ENCODE data around the gene MARVELD1.
A peak's percentile ranks its signal among the peaks of the same experiment; 100 is the strongest.

The MARVELD1 gene

DNA sequence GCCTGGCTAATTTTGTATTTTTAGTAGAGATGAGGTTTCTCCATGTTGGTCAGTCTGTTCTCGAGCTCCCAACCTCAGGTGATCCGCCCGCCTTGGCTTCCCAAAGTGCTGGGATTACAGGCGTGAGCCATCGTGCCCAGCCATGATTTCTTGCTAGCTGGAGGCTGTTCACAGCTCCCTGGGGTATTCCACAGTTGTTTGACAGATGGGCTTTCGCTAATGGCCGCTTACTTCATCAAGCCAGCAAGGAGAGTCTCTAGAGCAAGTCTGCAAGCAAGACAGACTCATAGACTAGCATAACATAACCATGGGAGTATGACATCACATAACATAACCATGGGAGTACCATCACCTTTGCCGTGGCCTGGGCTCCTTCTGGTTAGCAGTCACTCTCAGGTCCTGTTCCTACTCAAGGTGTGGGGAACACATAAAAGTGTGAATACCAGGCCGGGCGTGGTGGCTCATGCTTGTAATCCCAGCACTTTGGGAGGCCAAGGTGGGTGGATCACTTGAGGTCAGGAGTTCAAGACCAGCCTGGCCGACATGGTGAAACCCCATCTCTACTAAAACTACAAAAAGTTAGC lies 15.4 kb upstream of the MARVELD1 start:
- peak; percentile 83 for DNase-seq

DNA sequence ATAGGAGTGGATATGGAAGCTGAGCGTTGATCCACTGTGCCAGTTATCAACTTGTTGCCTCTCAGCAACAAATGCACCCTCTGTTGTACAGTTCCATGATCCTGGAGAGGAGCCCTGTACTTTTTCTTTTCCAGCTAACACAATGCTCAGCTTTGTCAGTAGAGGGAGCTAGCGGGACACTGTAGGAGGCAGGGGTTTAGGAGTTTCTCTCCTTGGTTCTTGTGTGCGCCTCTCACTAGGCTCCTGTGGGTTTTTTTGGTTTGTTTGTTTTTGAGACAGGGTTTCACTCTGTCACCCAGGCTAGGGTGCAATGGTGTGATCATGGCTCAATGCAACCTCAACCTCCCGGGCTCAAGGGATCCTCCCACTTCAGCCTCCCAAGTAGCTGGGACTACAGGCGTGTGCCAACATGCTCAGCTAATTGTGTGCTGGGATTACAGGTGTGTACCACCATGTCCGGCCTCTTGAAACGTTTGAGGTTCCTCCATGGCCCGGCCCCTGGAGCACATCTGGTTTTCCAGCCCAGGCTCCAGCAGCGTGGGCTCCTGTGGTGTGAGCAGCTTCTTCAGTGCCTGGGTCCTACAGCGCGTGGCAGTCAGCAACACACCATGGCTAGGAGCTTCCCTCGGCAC lies 12.0 kb upstream of the MARVELD1 start:
- peak; percentile 80 for DNase-seq

DNA sequence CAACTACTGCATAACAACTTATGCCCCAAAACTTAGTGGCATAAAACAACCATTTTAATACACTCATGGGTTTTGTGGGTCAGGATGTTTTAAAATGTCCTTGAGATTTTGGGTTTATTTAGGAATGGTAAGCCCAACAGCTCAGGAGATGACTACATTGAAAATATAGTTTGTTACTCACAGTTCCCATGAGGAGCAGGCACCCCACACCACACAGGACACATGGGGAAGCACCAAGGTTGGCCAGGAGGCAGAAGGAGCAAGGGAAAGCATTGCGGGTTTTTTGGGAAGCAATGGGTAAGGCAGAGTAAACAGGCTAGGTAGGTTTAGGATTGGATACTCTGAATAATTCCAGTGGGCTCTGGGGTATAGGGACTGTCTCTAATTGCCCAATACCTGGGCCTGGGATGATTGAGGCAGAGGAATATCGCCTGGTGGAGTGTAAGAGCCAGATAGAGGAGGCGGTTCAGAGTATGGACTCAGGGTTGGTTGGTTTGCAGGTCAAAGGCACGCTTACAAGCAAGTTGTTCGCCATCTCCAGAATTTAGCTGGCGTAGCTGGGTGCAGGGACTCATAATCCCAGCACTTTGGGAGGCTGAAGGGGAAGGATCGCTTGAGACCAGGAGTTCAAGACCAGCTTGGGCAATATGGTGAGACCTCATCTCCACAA lies 10.0 kb upstream of the MARVELD1 start:
- no peak for DNase-seq

DNA sequence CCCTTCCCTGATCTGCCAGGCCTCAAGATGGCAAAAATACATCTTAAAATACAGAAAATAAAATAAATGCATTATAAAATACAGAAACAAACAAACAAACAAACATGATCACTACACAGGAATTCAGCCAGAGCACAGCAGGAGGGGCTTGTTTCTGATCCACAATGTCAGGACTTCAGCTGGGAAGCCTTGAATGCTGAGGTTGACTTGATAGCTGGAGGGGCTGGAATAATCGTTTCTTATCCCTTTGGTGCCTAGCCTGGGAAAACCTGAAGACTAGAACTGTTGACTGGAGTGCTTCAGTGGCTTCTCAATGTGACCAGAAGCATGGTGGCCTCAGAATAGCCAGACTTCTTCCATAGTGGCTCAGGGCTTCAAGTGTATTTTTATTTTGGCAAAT lies 9.2 kb upstream of the MARVELD1 start:
- no peak for DNase-seq

DNA sequence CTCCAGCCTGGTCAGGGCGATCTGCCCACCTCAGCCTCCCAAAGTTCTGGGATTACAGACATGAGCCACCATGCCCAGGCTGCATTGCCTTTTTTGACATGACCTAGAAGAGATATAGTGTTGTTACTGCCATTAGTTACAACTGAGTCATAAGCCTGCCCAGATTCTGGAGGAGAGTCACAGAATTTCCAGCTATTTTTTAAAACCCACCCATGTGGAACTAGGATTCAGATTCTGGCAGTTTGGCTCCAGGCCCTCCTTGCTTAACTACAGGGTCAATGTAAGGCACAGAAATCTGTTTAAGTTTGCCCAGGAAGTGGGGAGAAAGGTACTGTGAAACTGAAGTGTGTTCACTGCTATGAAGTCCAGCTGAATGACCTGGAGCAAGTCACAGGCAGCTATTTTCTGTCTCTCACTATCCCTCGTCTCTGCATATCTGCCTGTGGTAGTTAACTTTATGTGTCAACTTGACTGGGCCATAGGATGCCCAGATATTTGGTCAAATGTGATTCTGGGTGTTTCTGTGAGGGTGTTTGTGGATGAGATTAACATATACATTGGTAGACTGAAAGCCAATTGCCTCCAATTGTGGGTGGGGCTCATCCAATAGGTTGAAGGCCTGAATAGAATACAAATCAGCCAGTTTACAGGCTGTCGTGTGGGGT lies 8.4 kb upstream of the MARVELD1 start:
- no peak for DNase-seq

DNA sequence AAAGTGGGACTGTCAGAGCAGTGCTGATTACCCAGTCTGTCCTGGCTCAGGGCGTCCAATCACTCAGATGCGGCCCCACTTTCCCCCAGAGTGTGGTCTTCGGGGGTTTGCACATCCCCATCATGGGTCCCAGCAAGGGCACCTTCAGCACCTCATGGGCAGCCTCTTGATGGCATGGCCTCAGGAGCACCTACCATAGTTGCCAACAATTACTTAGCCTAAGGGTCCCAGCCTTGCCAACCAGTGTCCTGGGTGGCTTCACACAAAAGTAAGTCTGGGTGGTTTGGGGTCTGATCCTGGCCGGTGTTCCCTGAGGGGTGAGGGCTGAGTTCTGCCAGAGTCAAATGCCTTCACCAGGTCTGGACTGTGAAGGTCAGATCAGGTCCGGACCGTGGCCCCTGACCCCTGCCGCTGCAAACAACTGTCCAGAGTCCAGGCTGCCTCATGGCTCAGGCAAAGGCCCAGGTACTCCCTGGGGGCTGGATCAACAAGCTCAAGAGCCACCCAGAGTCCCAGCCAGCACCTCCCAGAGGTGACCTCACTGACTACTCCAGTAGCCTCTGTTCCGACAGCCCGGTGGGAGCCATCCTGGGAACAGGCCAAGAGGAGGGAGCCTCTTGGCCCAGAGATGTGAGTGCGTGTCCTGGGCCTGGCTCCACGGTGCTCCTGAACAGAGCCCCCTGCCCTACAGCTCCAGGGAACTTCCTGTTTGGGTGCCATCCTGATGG lies 6.2 kb upstream of the MARVELD1 start:
- DNase-seq: no peak

DNA sequence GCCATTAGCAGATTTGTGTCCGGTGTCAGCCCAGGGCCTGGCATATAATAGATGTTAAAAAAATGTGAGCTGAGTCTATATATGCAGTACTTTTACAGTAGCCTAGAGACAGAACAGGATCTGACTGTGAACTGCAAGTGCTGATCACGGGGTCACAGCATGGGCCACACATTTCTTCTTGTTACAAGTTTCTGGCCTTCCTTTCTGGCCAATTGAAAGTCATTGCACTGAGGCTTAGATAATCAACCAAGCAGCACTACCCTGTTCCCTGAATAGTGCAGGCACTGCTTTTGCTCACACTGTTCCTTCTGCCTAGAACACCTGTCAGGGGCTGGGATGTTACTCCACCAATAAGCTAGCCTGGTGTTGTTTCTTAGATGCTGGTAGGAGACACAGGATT lies 5.4 kb upstream of the MARVELD1 start:
- DNase-seq: no peak

DNA sequence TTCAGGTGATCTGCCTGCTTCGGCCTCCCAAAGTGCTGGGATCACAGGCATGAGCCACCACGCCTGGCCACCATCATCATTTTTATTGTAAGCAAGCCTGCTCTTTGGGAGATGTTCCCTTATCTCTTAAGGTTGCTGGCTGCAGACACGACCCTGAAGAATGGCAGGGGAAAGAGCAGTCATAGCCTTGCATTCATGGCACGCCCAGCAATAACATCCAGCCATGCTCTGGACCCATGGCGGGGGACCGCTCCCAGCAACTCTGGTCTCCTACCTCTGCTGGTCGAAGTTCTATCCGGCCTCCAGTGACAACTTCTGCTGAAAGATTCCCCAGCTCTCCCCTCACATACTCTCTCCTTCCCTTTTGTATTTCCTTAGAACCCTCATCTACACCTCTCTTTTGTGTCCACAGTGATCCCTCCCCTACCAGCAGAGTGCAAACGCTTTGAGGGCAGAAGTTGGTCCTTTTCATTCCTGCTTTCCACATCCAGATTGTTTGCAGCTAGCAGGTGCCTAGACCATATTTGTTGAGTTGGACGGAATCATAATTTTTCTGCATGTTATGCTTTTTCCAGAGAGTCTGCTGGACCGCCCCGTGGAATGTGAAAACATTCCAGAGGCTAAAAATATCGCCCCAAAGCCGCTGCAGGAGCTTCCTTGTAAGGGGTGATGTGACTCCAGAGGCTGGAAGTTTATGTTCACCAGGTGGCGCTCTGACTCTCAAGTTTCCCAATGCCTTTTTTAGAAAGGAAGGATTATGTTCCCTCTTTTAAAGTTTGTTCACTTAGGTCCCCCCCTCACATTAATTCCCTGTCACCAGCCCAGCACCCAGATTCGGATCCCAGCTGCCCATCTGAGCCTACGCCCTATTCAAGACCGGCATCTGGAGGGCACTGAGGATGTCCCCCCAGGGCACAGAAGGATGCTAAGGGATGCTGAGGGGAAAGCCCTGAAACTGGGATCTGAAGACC lies 4.3 kb upstream of the MARVELD1 start:
- peak; percentile 54 for DNase-seq

DNA sequence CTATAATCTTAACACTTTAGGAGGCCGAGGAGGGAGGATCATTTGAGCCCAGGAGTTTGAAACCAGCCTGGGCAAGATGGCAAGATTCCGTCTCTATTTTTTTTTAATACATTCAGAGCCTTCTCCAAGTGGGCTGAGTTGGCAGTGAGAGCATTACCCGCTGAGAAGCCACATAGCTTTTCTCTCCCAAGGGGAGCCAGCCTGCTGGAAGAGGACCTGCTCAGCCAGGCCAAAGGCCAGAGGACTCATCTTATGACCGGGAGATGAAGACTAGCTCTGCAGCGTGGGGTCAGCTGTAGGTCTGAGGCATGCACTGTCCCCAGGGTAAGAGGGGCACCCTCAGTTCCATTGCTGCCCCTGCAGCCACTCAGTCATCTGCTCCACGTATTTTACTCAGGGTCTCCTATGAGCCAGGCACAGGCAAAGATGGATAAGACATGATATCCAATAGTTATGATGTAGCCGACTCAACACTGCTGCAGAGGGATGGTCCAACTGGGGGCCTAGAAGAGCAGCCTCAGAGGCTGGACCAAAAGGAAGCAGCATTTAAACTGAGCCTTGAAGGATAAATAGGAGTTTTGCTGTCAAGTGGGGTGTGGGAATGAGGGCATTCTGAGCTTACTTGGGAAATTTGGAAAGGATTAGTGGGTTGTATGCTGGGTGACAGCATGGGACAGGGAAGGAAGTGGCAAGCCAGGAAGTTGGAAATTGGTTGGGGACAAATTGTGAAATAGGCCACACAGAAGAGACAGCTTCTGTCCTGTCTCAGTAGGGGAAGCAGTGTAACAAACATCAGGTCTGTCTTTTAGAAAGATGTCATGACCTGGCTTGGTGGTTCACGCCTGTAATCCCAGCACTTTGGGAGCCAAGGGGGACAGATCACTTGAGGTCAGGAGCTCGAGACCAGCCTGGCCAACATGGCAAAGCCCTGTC lies 1.6 kb upstream of the MARVELD1 start:
- DNase-seq: no peak

DNA sequence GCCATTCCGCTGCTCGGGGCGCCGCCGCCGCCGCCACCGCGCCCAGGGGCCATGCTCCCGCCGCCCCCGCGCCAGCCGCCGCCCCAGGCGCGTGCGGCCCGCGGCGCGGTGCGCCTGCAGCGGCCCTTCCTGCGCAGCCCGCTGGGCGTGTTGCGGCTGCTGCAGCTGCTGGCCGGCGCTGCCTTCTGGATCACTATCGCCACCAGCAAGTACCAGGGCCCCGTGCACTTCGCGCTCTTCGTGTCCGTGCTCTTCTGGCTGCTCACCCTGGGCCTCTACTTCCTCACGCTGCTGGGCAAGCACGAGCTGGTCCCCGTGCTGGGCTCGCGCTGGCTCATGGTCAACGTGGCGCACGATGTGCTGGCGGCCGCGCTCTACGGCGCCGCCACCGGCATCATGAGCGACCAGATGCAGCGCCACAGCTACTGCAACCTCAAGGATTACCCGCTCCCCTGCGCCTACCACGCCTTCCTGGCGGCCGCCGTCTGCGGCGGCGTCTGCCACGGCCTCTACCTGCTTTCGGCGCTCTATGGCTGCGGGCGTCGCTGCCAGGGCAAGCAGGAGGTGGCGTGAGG lies 383 bp downstream of the MARVELD1 start:
- peak; percentile 73 for DNase-seq

DNA sequence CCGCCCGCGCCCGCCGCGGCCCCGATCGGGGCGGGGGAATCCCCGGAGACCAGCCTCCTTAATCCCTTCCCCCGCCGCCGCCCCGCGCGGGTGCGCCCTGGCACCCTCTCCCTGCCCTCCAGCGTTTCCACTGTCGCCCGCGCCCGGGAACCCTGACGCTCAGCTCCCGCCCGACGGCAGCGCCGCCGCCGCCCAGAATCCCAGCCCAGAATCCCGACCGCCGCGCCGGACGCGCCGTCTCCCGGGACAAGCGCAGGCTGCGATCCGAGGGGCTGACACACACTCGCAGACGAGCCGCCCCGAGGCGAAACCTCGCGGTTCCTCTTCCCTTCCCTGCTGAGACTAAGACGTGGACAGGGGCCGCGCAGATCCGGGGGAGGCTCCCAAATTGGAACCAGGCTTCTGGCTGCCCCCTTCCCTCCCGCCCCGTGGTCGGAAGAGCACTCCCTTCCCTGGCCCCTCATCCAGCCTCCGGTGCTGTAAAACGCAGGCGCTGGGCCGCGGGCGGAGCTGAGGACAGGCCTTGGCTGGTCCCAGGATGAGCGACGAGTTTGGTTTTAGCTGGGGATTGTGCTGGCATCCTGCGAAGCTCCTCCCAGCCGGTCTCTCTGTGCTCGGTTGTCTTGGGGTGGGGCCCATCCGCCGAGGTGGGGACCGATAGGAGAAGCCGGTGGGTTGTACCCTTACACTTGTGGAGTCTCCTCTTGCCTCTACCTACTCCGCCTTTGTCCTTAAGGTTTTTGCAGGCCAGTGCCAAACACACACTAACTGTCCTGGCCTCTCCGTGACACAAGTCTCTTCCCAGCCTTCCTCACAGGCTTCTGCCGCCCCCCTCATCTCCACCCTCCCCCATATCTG lies 1.1 kb downstream of the MARVELD1 start:
- DNase-seq: no peak

DNA sequence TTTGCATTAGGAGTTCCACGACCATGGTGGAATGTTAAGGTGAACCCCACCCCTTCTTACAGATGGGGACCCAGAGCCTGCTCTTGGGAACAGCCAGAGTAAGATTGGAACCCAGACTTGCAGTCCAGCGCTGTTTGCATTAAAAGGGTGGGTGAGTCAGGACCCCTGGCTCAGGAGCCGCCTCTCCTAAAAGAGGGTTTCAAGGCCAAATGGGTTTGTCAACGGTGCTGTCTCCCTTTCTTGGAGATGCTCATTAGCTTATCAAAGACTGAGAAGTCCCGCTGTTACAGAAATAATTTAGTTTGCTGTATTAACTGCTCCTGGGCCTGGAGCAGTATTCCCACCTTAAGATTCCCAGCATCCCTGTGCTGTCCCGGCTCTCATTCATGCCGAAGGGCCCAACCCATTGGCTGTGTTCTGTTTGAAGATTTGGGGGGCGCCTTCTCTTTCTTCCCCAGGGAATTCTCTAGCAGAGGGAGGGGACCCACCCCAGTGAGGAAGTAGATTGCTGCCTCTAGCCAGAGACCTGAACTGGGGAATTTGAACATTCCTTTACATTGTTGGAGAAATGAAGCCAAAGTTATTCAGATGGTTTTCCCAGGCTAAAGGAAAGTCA lies 1.8 kb downstream of the MARVELD1 start:
- DNase-seq: no peak

DNA sequence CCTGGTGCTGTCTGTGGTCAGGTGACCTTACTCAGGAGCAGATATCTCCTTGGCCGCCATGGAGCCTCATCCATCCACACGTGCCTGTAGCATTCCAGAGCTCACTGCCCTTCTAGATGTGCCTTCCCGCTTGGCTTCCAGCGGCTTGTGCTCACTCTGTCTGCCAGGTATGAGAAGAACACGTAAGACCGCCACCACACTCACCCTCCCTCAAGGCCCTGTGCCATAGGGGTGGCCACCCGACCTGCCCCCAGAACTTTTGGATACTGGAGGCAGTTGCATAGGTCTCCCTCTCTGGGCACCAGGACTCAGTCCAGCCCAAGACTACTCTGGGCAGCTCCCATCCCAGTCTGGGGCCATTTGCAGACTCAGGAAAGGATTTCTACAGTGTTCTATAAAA lies 4.1 kb downstream of the MARVELD1 start:
- DNase-seq: no peak

DNA sequence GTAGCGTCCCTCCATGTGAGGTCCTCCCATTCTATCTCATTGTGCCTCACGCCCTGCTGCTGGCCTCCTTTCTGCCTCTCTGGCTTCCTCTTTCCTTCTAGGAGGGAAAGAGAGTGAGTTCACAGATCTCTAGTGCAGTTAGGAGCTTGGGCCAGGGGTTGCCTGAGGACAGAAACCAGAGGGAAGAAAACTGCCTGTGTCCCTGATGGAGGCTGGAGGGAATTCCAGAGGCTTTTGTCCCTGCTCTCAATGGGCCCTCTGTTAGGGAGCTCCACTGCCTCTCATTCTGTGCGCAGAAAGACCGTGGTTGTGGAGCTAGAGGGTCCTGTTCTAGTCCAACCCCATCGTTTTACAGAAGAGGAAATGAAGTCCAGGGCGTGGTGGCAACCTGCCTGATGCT lies 4.6 kb downstream of the MARVELD1 start:
- peak; percentile 33 for DNase-seq

DNA sequence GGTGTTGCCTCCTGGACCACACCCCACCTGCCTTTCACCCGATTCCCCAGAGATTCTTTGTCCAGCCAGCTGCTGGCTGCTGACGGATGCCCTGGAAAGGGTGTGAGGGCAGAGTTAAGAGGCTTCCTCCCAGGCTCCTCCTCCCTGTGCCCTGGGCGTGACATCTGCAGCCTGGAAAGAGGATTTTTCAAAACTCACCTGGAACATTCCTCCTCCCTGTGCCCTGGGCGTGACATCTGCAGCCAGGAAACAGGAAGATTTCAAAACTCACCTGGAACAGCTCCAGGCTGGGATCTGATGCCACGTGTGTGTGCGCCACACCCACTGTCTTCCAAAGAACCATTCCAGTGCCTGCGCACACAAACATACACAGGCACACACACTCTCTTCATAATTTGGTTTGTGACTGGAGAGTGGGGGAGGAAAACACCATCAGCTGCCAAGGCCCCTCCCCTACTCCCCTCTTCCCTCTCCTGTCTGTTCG lies 5.2 kb downstream of the MARVELD1 start:
- peak; percentile 87 for DNase-seq

DNA sequence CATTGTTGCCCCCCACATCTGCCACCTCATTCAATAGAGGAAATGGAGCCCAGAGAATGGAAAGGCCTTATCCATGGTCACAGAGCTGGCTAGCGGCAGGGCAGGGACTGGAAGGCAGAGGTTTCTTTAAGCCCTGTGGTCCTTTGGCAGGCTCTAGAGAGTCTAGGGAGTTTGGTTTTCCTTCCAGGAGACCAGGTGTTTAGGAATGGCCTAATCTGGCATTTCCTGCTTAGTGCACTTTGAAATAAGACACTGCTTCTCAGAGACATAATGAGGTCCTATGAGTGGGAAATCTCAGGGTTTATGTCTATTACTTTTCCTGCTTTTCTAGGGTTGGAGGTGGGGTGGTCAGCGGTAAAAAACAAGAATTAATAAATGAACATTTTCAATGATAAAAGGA lies 6.1 kb downstream of the MARVELD1 start:
- DNase-seq: peak; percentile 20

DNA sequence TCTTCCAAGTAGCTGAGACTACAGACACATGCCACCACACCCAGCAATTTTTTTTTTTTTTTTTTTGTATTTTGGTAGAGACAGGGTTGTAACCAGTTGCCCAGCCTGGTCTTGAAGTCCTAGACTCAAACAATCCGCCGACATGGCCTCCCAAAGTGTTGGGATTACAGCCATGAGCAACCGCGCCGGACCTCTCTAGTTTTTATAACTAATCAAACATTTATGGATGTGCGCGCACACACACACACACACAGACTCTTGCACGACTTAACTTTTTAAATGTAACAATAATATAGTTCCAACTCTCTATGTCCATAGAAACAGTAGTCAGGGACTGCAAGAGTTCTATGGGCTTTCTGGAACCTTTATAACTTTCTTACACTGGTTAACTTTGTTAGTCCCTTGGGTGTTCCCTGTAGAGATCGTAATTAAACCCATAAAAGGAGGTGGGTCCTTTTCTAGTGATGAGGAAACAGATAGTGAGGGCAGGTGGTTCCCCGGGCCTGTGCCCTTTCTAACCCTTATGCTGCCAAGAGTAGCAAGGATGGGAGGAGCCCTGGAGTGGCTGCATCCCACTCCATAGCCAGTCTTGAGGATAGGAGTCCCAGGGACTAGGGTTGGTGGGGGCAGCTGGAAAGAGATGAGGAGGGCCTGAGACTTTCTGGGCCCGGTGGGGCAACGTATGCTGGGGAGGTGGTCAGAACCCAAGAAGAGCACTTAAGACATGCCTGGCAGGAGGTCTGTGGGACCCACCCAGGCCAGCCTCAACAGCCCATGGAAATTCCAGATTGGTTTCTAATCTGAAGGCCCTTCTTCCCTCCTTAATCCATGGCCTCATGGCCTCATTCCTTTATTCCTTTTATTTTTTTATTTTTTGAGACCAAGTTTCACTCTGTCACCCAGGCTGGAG lies 8.6 kb downstream of the MARVELD1 start:
- DNase-seq: no peak

DNA sequence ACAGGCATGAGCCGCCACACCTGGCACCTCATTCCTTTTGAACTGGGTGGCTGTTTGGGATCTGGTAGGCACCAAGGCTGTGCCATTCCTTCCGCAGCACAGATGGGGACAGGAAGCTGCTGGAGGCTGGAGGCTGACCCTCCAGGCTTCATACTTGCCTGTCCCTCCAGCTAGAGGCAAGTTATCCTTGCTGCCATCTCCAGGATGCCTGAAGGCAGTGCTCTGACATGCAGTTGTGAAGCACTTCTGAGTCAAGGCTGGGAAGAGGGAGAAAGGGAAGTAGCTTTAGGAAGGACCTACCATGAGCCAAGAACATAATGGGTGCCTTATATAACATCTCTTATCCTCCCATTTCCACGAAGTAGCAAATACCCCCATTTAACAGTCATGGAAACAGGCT lies 9.5 kb downstream of the MARVELD1 start:
- no peak for DNase-seq

Data from NCI-H69 (cell line).